HEK293T (cell line): ENCODE results near the gene SMIM1.

Experiments
- ARNT ChIP-seq: fragments of 450-650 bp; IDR thresholded peaks from 2 replicates; pipeline ENCODE4 v1.6.1; 2017; ENCODE audit warnings: mild to moderate bottlenecking
- FOXA1 ChIP-seq: fragments of 450-650 bp; IDR thresholded peaks from 2 replicates; pipeline ENCODE4 v1.6.1; 2016; ENCODE audit warnings: mild to moderate bottlenecking
- TARDBP ChIP-seq: fragments of 450-650 bp; IDR thresholded peaks from 2 replicates; pipeline ENCODE4 v1.6.1; 2016
- ZNF384 ChIP-seq: fragments of 450-650 bp; IDR thresholded peaks from 2 replicates; pipeline ENCODE4 v1.6.1; 2016

- no peak for TF ChIP-seq TARDBP
- TF ChIP-seq ZNF384 = no peak
- TF ChIP-seq FOXA1 = no peak
- TF ChIP-seq ARNT = no peak
These were observed 37.9 kb upstream of the SMIM1 start for GRCh38 chr1:3734602-3735001.
